Endothelial cell of umbilical vein (primary cell): Measurements from ENCODE around the gene SESTD1. TPM values are rescaled to one million over a fixed set of nuclear protein-coding genes. Genes with fewer than 3 reads are reported as not detected.

Experiments
- BruUV-seq: library from RNA; stranded (reverse); fragments of 400-500 nt; replicated peaks from 2 replicates; lab custom pipeline; 2021; lab: Mats Ljungman, UMichigan
- CTCF ChIA-PET: fragments of 300-600, 350-600 bp; sonication (Branson Sonifier 250); formaldehyde crosslinking; loops from one replicate; lab custom pipeline; 2021; ENCODE audit warnings: antibody characterized with exemption, inconsistent platforms; lab: Charles Lee
- POLR2A ChIA-PET: fragments of 300-600, 350-600 bp; sonication (Branson Sonifier 250); formaldehyde crosslinking; loops from one replicate; lab custom pipeline; 2021; ENCODE audit warnings: antibody characterized with exemption, inconsistent platforms; lab: Charles Lee
- DNase-seq: peaks from one replicate; pipeline ENCODE4 v3.0.0-alpha.2; 2011; ENCODE audit warnings: low read depth, low spot score
- FAIRE-seq: peaks from 2 replicates; lab custom pipeline; 2011; peaks lifted over from hg19 to GRCh38; lab: Jason Lieb, UNC
- H2AFZ ChIP-seq: 2 replicates; pipeline ENCODE4 v1.6.0; 2012; ENCODE audit warnings: low read depth, low read length, control low read depth, inconsistent platforms
- H3K27ac ChIP-seq: 2 replicates; pipeline ENCODE4 v1.5.1; 2011; ENCODE audit warnings: low read depth, mild to moderate bottlenecking, control low read depth, low read length, moderate library complexity; ENCODE audit not compliant: insufficient read depth
- H3K27me3 ChIP-seq, 2 experiments: 2 replicates each; pipeline versions ENCODE4 v1.6.0 to v1.6.1; 2011; ENCODE audit warnings: low read length in 2 of 2, mixed read lengths in 1 of 2; ENCODE audit not compliant: control insufficient read depth in 2 of 2, insufficient read depth in 2 of 2
- H3K36me3 ChIP-seq, 2 experiments: 2 replicates in 1 of 2; 3 replicates in 1 of 2; pipeline ENCODE4 v1.5.1; 2011; ENCODE audit warnings: low read length in 2 of 2, mild to moderate bottlenecking in 1 of 2, moderate library complexity in 1 of 2; ENCODE audit not compliant: control insufficient read depth in 2 of 2, insufficient read depth in 2 of 2; ENCODE audit errors: extremely low read depth in 1 of 2
- H3K4me1 ChIP-seq: 3 replicates; pipeline ENCODE4 v1.5.1; 2011; ENCODE audit warnings: mild to moderate bottlenecking, low read length; ENCODE audit not compliant: control insufficient read depth, insufficient read depth; ENCODE audit errors: extremely low read depth
- H3K4me2 ChIP-seq: 2 replicates; pipeline ENCODE4 v1.6.1; 2011; ENCODE audit warnings: low read length, control low read depth, mixed read lengths; ENCODE audit not compliant: insufficient read depth
- H3K4me3 ChIP-seq, 3 experiments: fragments of 200-600 bp in 1 of 3; sonication (generic), shearing (Covaris generic) in 1 of 3; replicated peaks in 1 of 3; 2 replicates each; pipeline ENCODE4 v1.5.1; 2011 to 2016; ENCODE audit warnings: control low read depth in 3 of 3, low read length in 3 of 3, mild to moderate bottlenecking in 2 of 3, inconsistent platforms in 1 of 3, low read depth in 1 of 3, moderate library complexity in 1 of 3; ENCODE audit not compliant: insufficient read depth in 1 of 3
- H3K79me2 ChIP-seq: 2 replicates; pipeline ENCODE4 v1.6.0; 2012; ENCODE audit warnings: low read length, inconsistent platforms; ENCODE audit not compliant: control insufficient read depth, insufficient read depth
- H3K9ac ChIP-seq: replicated peaks from 2 replicates; pipeline ENCODE3; 2011; ENCODE audit warnings: low read length, control low read depth; ENCODE audit not compliant: insufficient read depth; ENCODE audit errors: extremely low read depth
- H3K9me1 ChIP-seq: replicated peaks from 3 replicates; pipeline ENCODE4 v1.6.0; 2011; ENCODE audit warnings: mild to moderate bottlenecking, low read length; ENCODE audit not compliant: control insufficient read depth, insufficient read depth; ENCODE audit errors: extremely low read depth
- H3K9me3 ChIP-seq: replicated peaks from 2 replicates; pipeline ENCODE4 v1.5.1; 2012; ENCODE audit warnings: low read length, inconsistent platforms; ENCODE audit not compliant: control insufficient read depth, insufficient read depth
- H4K20me1 ChIP-seq: replicated peaks from 2 replicates; pipeline ENCODE3; 2011; ENCODE audit warnings: mild to moderate bottlenecking, low read length; ENCODE audit not compliant: control insufficient read depth, insufficient read depth; ENCODE audit errors: extremely low read depth
- CTCF ChIP-seq, 2 donors: IDR thresholded peaks; 1 replicate in 1 of 2; 2 replicates in 1 of 2; pipeline ENCODE4 v1.5.1; 2011; ENCODE audit warnings: low read length in 2 of 2, mild to moderate bottlenecking in 2 of 2, moderate library complexity in 2 of 2, control low read depth in 1 of 2, inconsistent platforms in 1 of 2, low read depth in 1 of 2; ENCODE audit not compliant: insufficient read depth in 1 of 2; ENCODE audit errors: extremely low read depth in 1 of 2
- EZH2 ChIP-seq: IDR thresholded peaks from 2 replicates; pipeline ENCODE4 v1.6.1; 2012; ENCODE audit warnings: borderline replicate concordance, low read depth, mild to moderate bottlenecking, moderate library complexity, low read length, inconsistent platforms; ENCODE audit not compliant: severe bottlenecking
- FOS ChIP-seq: IDR thresholded peaks from 2 replicates; pipeline ENCODE4 v1.6.1; 2011; ENCODE audit warnings: mild to moderate bottlenecking, low read length, moderate library complexity, borderline replicate concordance; ENCODE audit not compliant: insufficient read depth
- GATA2 ChIP-seq: IDR thresholded peaks from 2 replicates; pipeline ENCODE4 v1.7.0; 2011; ENCODE audit warnings: low read depth, mild to moderate bottlenecking, moderate library complexity, mixed read lengths, low read length; ENCODE audit not compliant: insufficient read length, insufficient read depth
- JUN ChIP-seq: IDR thresholded peaks from 2 replicates; pipeline ENCODE4 v1.6.1; 2011; ENCODE audit warnings: borderline replicate concordance, low read depth; ENCODE audit not compliant: insufficient read length, insufficient read depth
- MAX ChIP-seq: IDR thresholded peaks from 2 replicates; pipeline ENCODE4 v1.6.1; 2011; ENCODE audit not compliant: insufficient read depth, insufficient read length
- MYC ChIP-seq: IDR thresholded peaks from one replicate; pipeline ENCODE4 v1.6.1; 2011; ENCODE audit warnings: mild to moderate bottlenecking, low read depth, low read length
- POLR2A ChIP-seq: IDR thresholded peaks from 2 replicates; pipeline ENCODE4 v1.6.1; 2012; ENCODE audit warnings: low read depth, mild to moderate bottlenecking, control low read depth, low read length
- POLR2AphosphoS5 ChIP-seq: IDR thresholded peaks from 2 replicates; pipeline ENCODE4 v1.6.1; 2012; ENCODE audit warnings: low read depth, mild to moderate bottlenecking, control low read depth, low read length, moderate library complexity; ENCODE audit not compliant: insufficient read depth
- dilution Hi-C: fragments of 300-500 bp; cut with MboI; formaldehyde crosslinking; loops from one replicate; pipeline ENCODE4 v1.15.0; 2019; ENCODE audit warnings: low sequenced_read_pairs; ENCODE audit not compliant: extremely low pct_ligation_motif_present
- intact Hi-C: fragments of 100-400 bp; cut with micrococcal nuclease; formaldehyde crosslinking; loops from one replicate; pipeline ENCODE4 v1.10.0; 2022
- polyA plus RNA-seq, 4 experiments: library from polyadenylated mRNA; depleted of rRNA in 3 of 4; stranded (reverse) in 3 of 4; unstranded in 1 of 4; fragments of >200 nt; gene quantifications; 2 replicates each; pipeline versions ENCODE4 v1.2.1 to v1.2.3, GENCODE V29; 2011 to 2012; ENCODE audit warnings: missing spikeins in 1 of 4
- total RNA-seq: library from RNA; stranded (reverse); gene quantifications from 2 replicates; pipeline ENCODE4 v1.2.3, GENCODE V29; 2021

SESTD1 gene
- total and polyA plus RNA-seq, 2 donors (not counting 3 experiments of a cell fraction or from before 2014, with no cell fraction given), result 9.8 to 72.4 TPM

- TF ChIP-seq MYC, result no peak
- TF ChIP-seq CTCF (IDR thresholded peaks at IDR 0.05; ENCODE audit: extremely low read depth in 1 of 2, insufficient read depth in 1 of 2, low read depth in 1 of 2, low read length in 2 of 2), result no peak
- no peak for TF ChIP-seq EZH2
- no peak for TF ChIP-seq GATA2
- TF ChIP-seq FOS, result no peak
- TF ChIP-seq JUN, result no peak
- TF ChIP-seq MAX, result no peak
- no peak for TF ChIP-seq POLR2AphosphoS5
- TF ChIP-seq POLR2A, result no peak
- intact Hi-C loops (no loop called here), dilution Hi-C loops (no loop called here)
- ChIA-PET CTCF (no interaction called here), POLR2A (no interaction called here)
- no peaks in the 10 kb centered on the region for H3K27me3 ChIP-seq
- no peaks in the 10 kb centered on the region for H3K36me3 ChIP-seq
- no peaks in the 10 kb centered on the region for H3K4me1 ChIP-seq
- no peak overlapping the region for H3K4me3 ChIP-seq
- no peaks in the 10 kb centered on the region for H3K9me3 ChIP-seq
- H3K9me1 ChIP-seq, result no peaks in the 10 kb centered on the region
- BruUV-seq, result no TSS peak
- H2AFZ ChIP-seq, result no peak overlapping the region
- no peak overlapping the region for H3K9ac ChIP-seq
- no peak for FAIRE-seq
- no peak overlapping the region for H3K4me2 ChIP-seq
- H3K27ac ChIP-seq, result no peak overlapping the region
- H4K20me1 ChIP-seq, result no peaks in the 10 kb centered on the region
- DNase-seq, result no peak
- H3K79me2 ChIP-seq, result no peaks in the 10 kb centered on the region
Measured at GRCh38 chr2:179302149-179302548, 37.5 kb upstream of the SESTD1 start.
